ENCODE data around the gene STAG1.
"Not testable (repeated sequence)": the region's sequence is repeated elsewhere in the genome, so short reads cannot be mapped to it uniquely, and the experiment has no call there.

Gene STAG1

DNA sequence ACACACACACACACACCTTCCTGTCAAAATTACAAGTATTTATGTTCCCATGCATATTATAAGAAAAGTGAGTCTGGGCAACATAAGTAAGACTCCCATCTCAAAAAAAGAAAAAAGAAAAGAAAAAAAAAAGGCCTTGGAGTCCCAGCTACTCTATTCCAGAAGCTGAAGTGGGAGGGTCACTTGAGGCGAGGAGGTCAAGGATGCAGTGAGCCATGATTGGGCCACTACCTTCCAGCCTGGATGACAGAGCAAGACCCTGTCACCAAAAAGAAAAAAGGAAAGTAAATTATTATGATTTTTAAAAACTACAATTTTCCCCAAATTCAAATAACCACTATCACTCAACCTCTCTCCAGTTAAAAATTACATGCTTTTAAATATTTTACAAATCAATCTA lies 113.1 kb downstream of the STAG1 start:
- no peak for DNase-seq

DNA sequence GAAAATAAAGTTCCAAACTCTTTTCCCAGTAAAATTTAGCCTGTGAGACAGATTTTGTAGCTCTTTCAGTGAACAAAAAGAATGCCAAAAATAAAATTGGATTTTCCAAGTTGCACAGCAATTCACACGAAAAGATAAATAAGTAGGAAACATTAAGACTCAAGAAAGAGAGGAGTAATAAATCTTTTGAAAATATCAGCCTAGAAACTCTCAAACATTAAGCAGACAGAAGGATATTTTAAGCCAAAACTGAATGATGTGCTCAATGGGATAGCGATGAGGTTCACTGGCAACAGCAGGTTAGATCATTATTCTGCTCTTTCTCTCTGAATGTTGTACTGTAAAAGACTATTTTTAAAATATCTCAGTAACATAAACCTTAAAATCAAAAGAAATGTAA lies 115.0 kb downstream of the STAG1 start:
- no peak for DNase-seq

DNA sequence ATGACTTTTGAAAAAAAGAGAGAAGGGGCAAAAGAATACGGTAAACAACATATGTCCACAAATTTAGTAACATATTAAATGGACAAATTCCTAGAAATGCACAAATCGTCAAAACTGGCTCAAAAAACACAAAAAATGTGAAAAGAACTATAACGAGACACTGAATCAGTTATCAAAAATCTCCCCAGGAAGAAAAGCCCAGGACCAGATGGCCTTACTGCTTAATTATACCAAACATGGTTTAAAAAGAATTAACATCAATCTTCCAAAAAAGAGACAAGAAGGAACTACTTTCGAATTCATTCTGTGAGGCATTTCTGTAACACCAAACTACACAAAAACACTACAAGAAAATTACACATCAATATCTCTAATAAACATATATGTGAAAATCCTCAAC lies 117.4 kb downstream of the STAG1 start:
- no peak for DNase-seq

DNA sequence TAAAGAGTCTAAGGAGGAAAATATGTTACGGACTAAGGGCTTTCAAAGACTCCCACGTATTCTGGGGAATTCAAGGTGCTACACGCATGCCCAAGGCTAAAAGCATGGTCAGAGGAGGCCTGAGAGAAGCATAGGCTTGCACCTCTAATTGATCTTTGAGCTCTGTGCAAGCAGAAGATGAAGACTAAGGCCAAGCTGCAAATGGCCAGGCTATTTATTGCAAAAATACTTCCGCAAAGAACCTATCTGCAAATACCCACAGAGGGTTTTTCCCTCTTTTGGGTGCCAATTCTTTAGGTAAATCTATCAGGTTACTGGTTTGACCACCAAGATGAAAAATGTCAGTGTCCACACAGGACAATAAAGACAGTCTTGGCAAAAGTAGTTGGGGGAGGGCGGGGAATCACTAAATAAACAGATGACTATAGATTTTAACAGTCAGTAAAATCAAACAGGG lies 119.5 kb downstream of the STAG1 start:
- DNase-seq, result no peak

DNA sequence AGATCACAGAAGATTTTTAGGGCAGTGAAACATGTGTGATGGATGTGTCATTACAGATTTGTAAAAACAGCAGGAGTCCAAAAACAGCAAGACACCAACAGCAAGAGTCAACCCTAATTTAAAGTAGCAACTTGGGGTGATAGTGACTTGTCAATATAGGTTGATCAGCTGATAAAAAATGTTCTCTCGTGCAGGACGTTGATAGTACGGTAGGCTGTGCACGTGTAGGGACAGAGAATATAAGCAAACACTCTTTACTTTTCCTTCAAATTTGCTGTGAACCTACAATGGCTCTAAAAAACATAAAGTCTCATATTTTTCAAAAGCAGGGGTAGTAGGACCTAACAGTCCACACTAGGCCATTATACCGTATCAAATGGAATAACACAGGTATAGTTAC lies 120.8 kb downstream of the STAG1 start:
- DNase-seq, result no peak

DNA sequence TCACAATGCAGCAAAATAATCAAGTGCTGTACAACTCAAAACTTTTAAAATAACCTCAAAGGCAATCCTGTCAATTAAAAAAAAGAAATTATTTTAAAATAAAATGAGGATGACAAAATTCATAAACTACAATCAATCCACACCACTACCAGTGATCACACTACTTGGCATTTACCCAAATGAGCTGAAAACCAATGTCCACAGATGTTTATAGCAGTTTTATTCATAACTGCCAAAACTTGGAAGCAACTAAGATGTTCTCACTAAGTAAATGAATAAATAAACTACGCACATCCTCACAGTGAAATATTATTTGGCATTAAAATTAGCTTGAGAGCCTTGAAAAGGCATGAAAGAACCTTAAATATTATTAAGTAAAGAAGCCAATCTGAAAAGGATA lies 121.3 kb downstream of the STAG1 start:
- no peak for DNase-seq

DNA sequence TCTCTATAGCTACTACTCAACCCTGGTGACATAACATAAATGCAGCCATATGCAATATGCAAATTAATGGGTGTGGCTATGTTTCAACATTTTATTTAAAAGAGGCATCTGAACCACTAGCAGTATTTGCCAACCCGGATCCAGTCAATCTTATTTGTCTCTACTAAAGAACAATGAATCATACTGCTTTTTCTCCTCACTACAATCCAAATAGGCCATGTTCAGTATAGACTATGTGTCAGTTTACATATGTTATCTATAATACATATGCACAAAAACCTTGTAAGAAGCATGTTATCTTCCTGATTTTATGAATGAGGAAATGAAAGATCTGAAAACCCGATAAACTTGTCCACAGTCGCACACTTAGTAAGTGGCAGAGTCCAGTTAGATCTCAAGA lies 125.7 kb downstream of the STAG1 start:
- no peak for DNase-seq

DNA sequence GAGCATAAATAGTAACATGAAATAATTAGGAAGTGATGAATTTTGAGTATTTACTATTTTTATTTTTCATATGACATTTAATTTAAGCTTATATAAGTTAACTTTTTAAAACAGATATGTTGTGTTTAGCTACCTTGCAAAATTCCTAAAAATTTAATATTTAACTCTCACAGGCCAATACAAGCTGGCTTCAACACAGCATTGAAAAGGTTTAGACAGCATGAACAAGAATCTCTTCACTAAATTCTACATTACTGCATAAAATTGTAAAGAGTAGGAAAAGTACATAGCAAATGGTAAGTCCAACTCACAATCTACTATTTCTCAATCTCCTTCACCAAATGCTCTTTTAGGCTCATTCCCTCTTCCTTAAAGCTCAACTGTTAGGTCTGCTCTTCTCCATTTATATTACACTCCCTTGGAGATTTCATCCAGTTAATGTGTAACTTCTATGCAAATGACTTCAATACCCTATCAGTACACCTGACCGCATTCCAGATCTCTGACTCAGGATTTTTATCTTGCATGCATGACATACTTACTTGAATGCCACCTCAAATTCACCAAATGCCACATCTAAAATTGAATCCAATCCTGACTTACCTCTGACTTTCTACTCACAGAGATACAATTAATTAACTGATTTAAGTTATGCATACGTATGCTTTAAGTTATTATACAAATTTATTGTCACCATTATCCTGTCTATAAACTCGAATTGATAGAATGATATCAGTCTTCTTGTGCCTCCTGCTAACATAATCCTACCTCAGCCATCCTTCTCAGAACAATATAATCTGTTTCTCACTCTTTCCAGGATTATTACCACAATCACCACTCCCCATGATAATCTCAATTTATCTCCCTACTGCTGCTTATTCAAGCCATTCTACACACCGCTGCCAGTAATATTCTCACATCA lies 127.0 kb downstream of the STAG1 start:
- no peak for DNase-seq

DNA sequence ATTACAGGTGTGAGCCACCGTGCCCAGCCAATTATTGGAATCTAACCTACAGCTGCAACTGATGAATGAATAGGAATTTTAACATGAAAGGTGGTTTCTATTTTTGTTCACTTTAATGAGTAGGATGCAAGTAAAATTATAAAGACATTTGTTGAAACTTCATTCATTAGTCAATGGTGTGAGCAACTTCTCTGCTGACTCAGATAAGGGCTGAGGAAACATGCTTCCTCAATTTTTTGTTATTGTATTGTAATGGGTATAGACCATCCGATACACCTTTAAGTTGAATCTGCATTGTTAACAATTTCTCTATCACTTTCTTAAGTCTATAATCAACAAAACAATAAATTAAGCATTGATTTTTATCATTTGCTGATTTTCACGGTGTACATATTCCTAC lies 127.8 kb downstream of the STAG1 start:
- DNase-seq, result no peak

DNA sequence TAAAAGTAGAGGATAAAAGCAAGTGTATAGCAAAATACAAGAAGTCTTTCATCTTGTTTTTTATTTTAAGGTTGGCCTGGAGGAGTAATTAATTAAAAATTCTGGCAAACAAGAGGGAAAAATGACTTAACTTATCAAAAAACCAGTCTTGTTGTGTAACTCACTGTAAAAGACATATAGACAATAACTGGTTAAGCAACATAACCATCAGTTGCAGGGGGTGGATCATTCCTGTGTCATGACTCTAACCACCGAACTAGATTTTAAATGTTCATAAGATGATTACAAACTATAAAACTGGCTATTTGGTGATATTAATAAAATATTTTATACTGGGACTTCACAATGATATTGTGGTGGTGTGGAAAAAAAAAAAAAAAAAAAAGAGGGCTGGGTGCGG lies 130.6 kb downstream of the STAG1 start:
- DNase-seq, result no peak

DNA sequence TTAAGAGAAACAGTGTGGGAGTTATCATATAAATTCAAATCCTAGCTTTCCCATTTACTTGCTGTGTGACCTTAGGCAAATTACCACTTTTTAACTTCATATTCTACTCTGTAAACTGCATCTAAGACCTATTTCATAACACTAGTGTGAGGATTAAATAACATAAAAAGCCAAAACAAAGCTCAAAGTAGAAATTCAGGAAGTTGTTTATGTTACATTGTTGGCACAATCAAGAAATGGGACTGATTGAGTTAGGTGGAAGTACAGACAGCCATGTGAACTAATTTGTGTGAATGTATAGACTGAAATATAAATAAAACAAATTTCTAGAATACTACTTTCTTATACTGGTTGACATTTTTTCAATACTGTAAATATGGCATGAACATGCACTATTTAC lies 131.7 kb downstream of the STAG1 start:
- DNase-seq, result no peak

DNA sequence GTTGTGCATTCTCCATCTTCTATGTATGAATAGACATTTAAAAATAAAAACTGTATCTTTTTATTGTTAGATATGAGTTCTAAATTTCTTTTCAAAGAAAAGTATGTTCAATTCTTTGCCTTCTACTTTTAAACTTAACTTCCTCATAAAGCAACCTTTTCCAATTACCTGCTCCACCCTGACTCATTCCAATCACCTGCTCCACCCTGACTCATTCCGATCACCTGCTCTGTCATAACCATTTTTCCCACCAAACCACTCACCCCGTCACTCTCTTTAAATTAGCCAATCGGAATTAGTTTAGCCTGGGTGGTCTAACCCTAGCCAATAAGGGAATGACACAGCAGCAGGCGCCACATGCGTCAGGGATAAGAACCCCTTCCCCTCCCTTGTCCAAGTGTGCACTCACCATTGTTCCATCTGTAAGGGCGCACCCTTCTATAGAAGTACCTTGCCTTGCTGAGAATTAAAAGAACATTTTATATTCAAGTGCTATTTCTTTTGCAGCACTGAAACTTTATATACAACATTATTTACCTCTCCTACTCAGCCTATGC lies 134.1 kb downstream of the STAG1 start:
- DNase-seq, result not testable (repeated sequence)

DNA sequence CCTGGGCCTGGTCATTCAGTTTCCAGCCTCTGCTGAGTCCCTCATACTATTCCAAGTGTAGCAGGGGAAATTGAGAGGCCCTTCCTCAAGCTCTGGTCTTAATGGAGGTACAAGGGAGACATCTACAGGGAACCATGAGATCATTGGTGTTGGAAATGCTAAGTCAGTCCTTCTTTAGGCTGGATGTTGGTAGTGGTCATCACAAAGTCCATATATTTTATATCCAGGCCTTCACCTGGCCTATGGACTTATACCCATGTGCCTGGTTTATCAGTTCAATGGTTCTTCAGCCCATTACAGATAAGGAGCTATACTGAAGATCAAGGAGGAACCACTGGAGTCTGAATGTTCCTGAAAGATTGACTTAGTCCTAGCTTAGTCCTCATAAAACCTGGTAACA lies 135.0 kb downstream of the STAG1 start:
- DNase-seq, result no peak

DNA sequence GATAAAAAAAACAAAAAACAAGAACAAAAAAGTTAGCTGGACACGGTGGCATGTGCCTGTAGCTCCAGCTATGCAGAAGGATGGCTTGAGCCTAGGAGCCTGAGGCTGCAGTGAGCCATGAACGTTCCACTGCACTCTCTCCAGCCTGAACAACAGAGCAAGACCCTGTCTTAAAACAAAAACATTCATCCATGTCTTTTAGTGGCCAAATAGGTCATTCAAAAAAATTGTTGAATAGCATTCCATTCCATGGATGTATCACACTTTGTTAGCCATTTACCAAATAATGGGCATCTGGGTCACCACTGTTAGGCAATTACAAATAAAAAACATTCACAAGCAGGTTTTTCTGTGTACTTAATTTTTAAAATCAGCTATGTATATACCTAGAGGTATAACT lies 139.7 kb downstream of the STAG1 start:
- no peak for DNase-seq

DNA sequence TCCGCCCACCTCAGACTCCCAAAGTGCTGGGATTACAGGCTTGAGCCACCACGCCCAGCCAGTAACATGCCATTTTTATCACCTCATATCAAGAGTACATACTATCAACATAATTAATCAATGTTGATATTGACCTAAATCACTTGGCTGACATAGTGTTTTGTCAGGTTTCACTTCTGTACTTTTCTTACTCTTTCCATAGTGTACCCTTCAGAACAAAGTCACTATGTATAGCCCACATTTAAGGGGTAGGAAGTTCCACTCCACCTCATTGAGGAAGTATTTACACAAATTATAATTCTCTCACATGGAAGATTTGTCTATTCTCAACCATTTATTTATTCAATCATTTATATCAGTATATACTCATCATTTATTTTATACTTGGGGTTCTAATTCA lies 145.2 kb downstream of the STAG1 start:
- DNase-seq, result no peak

DNA sequence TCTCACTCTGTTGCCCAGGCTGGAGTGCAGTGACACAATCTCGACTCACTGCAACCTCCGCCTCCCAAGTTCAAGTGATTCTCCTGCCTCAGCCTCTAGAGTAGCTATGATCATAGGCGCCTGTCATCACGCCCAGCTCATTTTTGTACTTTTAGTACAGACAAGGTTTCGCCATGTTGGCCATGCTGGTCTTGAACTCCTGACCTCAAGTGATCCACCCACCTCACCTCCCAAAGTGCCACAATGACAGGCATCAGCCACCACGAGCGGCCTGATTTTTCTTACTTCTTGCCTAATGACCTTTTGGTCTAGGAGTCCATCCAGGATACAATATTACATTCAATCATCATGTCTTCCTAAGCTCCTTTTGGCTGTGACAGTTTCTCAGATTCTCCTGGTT lies 146.0 kb downstream of the STAG1 start:
- DNase-seq, result not testable (repeated sequence)

DNA sequence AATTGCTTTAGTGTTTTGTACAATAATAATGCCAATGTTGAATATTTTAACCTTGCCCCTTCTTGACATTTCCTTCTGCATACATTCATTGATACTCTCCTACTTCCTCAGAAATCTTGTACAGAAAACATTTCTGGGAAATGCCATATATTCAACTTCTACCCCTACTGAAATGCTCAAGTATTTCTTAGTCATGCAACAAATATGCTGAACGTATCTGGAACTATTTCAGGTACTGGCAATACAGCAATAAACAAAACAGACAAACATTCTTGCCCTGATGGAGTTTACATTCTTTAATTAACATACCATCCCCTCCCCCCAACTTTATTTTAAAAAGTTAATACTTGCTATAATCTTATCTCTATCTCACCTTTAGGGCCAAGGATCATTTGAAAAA lies 147.2 kb downstream of the STAG1 start:
- no peak for DNase-seq

DNA sequence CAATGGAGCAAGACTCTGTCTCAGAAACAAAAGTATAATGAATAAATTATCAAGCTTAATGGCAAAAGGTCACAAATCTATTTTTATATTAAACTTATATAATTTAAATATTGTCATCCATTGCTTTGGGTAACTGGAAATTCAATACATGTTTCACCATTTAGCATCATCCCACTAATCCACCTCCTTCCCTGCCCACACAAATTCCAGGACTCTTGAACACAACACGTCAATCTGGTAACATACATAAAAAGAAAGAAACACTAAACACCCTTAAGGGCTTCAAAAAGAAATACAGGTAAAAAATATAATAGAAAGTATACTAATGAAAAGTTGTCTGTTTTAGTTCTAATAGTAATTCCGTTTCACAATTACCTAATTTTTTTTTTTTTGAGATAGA lies 149.4 kb downstream of the STAG1 start:
- DNase-seq, result no peak

DNA sequence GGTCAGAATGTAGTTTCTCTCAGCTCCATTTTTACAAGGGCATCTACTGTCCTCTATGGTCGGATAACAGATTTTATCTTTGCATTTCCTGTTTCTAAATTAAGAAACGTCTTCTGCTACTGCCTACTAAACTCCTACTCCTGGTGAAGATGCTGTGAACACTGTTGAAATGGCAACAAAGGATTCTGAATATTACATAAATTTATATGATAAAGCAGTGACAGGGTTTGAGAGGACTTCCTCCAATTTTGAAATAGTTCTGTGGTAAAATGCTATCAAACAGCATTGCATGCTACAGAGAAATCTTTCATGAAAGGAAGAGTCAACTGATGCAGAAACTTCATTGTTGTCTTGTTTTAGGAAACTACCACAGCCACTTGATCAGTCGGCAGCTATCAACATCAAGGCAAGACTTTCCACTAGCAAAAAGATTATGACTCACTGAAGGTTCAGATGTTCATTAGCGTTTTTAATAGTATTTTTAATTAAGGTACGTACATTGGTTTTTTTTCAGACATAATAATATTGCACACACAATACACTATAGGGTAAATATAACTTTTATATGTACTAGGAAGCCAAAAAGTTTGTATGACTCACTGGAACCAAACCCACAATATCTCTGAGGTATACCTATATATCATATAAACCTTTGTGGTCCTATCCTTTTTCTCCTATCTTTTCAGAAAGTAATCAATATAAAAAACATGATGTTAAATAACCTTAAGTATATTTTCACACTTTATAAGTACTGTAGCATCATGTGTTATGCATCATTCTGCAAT lies 156.1 kb downstream of the STAG1 start:
- no peak for DNase-seq

DNA sequence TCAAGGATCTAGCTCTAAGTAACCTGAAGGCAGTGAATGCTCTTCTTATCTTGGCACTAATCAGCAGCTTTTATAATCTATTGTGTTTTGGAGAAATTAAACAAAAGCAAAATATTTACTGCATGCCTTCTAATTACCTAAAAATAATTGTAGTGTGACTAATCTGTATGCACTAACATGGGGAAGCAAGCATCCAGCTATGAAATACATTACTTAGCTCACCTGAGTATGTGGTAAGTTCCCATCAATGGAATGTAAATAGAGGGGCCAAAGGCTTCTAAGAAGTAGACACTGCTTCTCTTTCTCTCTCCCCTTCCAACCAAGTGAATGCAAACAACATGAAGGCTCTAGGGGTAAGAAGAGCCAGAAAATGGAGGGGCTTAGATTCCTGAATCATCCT lies 165.6 kb downstream of the STAG1 start:
- no peak for DNase-seq

DNA sequence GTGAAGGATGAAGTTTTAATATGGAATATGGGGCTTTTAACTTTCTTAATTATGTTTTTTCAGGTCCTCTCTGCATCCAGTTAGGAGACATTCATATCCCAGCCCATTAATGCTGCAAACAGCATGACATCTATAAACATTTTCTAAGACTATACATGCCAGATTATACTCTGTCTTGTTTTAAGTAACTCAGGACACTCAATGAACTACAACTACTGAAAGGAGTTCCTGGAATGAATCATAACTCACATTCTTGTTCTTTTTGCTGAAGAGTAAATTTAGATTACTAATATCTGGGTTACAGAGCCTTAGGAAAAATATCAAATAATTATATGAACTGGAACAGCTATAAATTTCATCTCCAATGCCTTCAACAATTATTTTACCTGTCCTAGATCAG lies 167.4 kb downstream of the STAG1 start:
- DNase-seq, result no peak

DNA sequence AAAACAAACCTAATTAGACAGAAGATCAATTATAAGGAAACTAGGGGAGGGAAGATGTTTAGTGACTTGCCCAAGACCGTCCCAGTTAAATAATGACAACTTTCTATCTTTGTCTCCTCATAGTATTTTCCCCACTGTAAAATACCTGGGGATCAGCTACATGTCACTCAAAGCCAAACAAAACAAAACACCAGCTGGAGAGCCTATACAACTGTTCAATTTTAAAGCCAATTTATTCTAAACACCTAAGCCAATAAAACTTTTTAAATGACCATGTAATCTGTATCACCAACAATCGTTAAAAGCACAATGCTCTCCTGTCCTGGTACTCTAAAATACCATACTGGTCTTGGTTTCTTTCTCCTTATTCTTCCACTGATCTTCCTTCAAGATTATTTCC lies 168.4 kb downstream of the STAG1 start:
- no peak for DNase-seq

DNA sequence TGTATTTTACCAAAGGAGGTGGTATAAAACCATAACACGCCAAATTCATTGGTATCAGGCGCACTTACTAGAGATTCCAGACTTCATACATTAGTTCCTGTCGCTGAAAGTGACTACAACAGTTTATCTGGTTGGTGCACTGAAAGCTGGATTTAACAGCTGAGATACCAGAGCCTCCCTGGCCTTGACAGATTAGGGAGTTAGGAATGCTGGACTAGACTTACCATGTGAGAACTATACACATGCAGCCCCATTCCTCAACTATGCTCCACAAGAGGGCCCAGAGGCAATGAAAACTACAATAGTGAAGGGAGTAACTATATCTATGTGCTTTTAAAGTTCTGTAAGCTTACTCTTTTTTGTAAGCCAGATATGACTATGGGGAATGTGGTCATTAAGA lies 174.4 kb downstream of the STAG1 start:
- no peak for DNase-seq

Data from GDM1 (cell line).